K562 (cell line): ENCODE results near the gene CYB5R4. TPM values are rescaled to one million over a fixed set of nuclear protein-coding genes. Genes with fewer than 3 reads are reported as not detected.

Source experiments
- ATAC-seq: fragments of 200-7000 bp; cut with Tn5 transposase; 3 replicates; pipeline ENCODE4 v1.9.1; 2020; ENCODE audit warnings: moderate library complexity
- BruUV-seq: library from RNA; stranded (reverse); fragments of 400-500 nt; replicated peaks from 2 replicates; lab custom pipeline; 2021; lab: Mats Ljungman, UMichigan
- CTCF ChIA-PET: fragments of 300-600 bp; formaldehyde crosslinking; extraction: SDS; loops from one replicate; lab custom pipeline; 2021; ENCODE audit warnings: low intra/inter-chr PET ratio; lab: Yijun Ruan, JAX
- POLR2A ChIA-PET: fragments of 300-600, 350-650 bp; sonication (Branson Sonifier 250); formaldehyde crosslinking; extraction: SDS; loops from one replicate; lab custom pipeline; 2021; ENCODE audit warnings: antibody characterized with exemption, inconsistent platforms; lab: Yijun Ruan, JAX
- DNase-seq, 4 experiments: peaks; one replicate each; pipeline versions ENCODE4 v3.0.0 to v3.0.0-alpha.2; 2011 to 2018; ENCODE audit warnings: low spot score in 3 of 4, mixed read lengths in 3 of 4; ENCODE audit errors: extremely low read depth in 1 of 4
- FAIRE-seq: peaks from 2 replicates; lab custom pipeline; 2011; peaks lifted over from hg19 to GRCh38; lab: Jason Lieb, UNC
- H2AFZ ChIP-seq: 2 replicates; pipeline ENCODE4 v1.6.0; 2011; ENCODE audit warnings: low read depth, low read length, control low read depth, inconsistent platforms
- H3K27ac ChIP-seq: fragments of 200-600 bp; 3 replicates; pipeline ENCODE4 v1.8.0; 2011; ENCODE audit warnings: low read depth, mild to moderate bottlenecking, control low read depth, inconsistent platforms, low read length, moderate library complexity, mixed read lengths; ENCODE audit errors: extremely low read depth
- H3K27me3 ChIP-seq, 2 experiments: fragments of 300-600 bp in 1 of 2; 2 replicates in 1 of 2; 3 replicates in 1 of 2; pipeline versions ENCODE4 v1.6.0 to v1.8.0; 2011; ENCODE audit warnings: inconsistent platforms in 2 of 2, low read length in 2 of 2, mild to moderate bottlenecking in 1 of 2, mixed read lengths in 1 of 2, moderate library complexity in 1 of 2; ENCODE audit not compliant: control insufficient read depth in 2 of 2, insufficient read depth in 2 of 2
- H3K36me3 ChIP-seq: fragments of 300-600 bp; 3 replicates; pipeline ENCODE4 v1.8.0; 2011; ENCODE audit warnings: mild to moderate bottlenecking, low read length, inconsistent platforms; ENCODE audit not compliant: control insufficient read depth, insufficient read depth
- H3K4me1 ChIP-seq, 2 experiments: fragments of 200-600 bp in 1 of 2; replicated peaks in 1 of 2; 2 replicates in 1 of 2; 3 replicates in 1 of 2; pipeline versions ENCODE4 v1.5.1 to v1.8.0; 2011; ENCODE audit warnings: inconsistent platforms in 2 of 2, low read length in 2 of 2, mild to moderate bottlenecking in 1 of 2, mixed read lengths in 1 of 2, moderate library complexity in 1 of 2; ENCODE audit not compliant: control insufficient read depth in 2 of 2, insufficient read depth in 2 of 2
- H3K4me2 ChIP-seq: 2 replicates; pipeline ENCODE4 v1.6.1; 2011; ENCODE audit warnings: low read length, control low read depth, inconsistent platforms, mixed read lengths; ENCODE audit not compliant: insufficient read depth
- H3K4me3 ChIP-seq: fragments of 200-600 bp; sonication (generic), shearing (Covaris generic); 2 replicates; pipeline ENCODE4 v1.5.1; 2016; ENCODE audit warnings: control low read depth, inconsistent platforms
- H3K79me2 ChIP-seq: fragments of 200-600 bp; 3 replicates; pipeline ENCODE4 v1.8.0; 2011; ENCODE audit warnings: low read length, inconsistent platforms; ENCODE audit not compliant: control insufficient read depth, insufficient read depth
- H3K9ac ChIP-seq, 2 experiments: 2 replicates each; pipeline versions ENCODE4 v1.6.0 to v1.6.1; 2011; ENCODE audit warnings: low read depth in 2 of 2, low read length in 2 of 2, control low read depth in 1 of 2, inconsistent platforms in 1 of 2, mild to moderate bottlenecking in 1 of 2, mixed read lengths in 1 of 2; ENCODE audit not compliant: insufficient read depth in 1 of 2
- H3K9me1 ChIP-seq: one replicate; pipeline ENCODE4 v1.6.0; 2011; ENCODE audit warnings: inconsistent platforms, mild to moderate bottlenecking, low read length, moderate library complexity; ENCODE audit not compliant: control insufficient read depth, insufficient read depth
- H3K9me3 ChIP-seq: replicated peaks from 2 replicates; pipeline ENCODE4 v1.5.1; 2011; ENCODE audit warnings: low read depth, low read length, inconsistent platforms; ENCODE audit not compliant: control insufficient read depth, insufficient read depth
- H4K20me1 ChIP-seq: replicated peaks from 2 replicates; pipeline ENCODE4 v1.6.1; 2011; ENCODE audit warnings: low read length, inconsistent platforms, mixed read lengths; ENCODE audit not compliant: control insufficient read depth, insufficient read depth
- BHLHE40 ChIP-seq: IDR thresholded peaks from 2 replicates; pipeline ENCODE4 v1.6.1; 2011; ENCODE audit warnings: low read length, improper control_type of control experiment
- C11orf30 ChIP-seq: fragments of 450-650 bp; IDR thresholded peaks from 2 replicates; pipeline ENCODE4 v1.6.1; 2016; ENCODE audit warnings: low read depth, mild to moderate bottlenecking
- HIVEP1 ChIP-seq: fragments of 250-450 bp; sonication (Bioruptor Pico); IDR thresholded peaks from 2 replicates; pipeline ENCODE4 v1.4.0; 2020; ENCODE audit warnings: mild to moderate bottlenecking
- HNRNPK ChIP-seq: fragments of 200-400 bp; formaldehyde crosslinking; IDR thresholded peaks from one replicate; pipeline ENCODE4 v1.6.1; 2018; ENCODE audit warnings: mild to moderate bottlenecking, low read depth, low read length; ENCODE audit not compliant: poor library complexity, severe bottlenecking
- MAFF ChIP-seq: IDR thresholded peaks from 2 replicates; pipeline ENCODE4 v1.6.1; 2012; ENCODE audit warnings: low read length, improper control_type of control experiment
- MAFG ChIP-seq: fragments of 450-650 bp; conservative IDR thresholded peaks from 2 replicates; pipeline ENCODE4 v1.6.1; 2016; ENCODE audit warnings: missing genetic modification characterization, missing compliant biosample characterization
- MBD1 ChIP-seq: fragments of 250-450 bp; sonication (Bioruptor Pico); IDR thresholded peaks from 2 replicates; pipeline ENCODE4 v1.8.0; 2022; ENCODE audit warnings: inconsistent platforms
- MEF2A ChIP-seq: IDR thresholded peaks from 2 replicates; pipeline ENCODE4 v1.6.1; 2011; ENCODE audit warnings: low read depth, mild to moderate bottlenecking, low read length, moderate library complexity; ENCODE audit not compliant: control insufficient read depth
- PBX2 ChIP-seq, 2 experiments: IDR thresholded peaks in 1 of 2; conservative IDR thresholded peaks in 1 of 2; 2 replicates each; pipeline ENCODE4 v1.6.1; 2016; ENCODE audit warnings: low read depth in 2 of 2, mild to moderate bottlenecking in 1 of 2, missing compliant biosample characterization in 1 of 2, missing genetic modification characterization in 1 of 2, moderate library complexity in 1 of 2
- ZNF316 ChIP-seq: fragments of 450-650 bp; IDR thresholded peaks from 2 replicates; pipeline ENCODE4 v1.6.1; 2016
- WGBS: fragments of 100-300 bp; shearing (Covaris generic); methylation state at CpG from one replicate; pipeline ENCODE4 v1.1.6; 2016; ENCODE audit warnings: low coverage, mixed read lengths; ENCODE audit not compliant: insufficient coverage; ENCODE audit errors: missing lambda C conversion rate; 5-methylcytosine and 5-hydroxymethylcytosine counted together
- in situ Hi-C: fragments of 300-500 bp; cut with MboI; formaldehyde crosslinking; loops from 4 replicates; pipeline ENCODE4 v1.15.0; 2018; ENCODE audit warnings: inconsistent platforms, mixed read lengths
- intact Hi-C: fragments of 100-400 bp; cut with micrococcal nuclease; formaldehyde crosslinking; loops from 2 replicates; pipeline ENCODE4 v1.14.2; 2022
- polyA plus RNA-seq, 8 experiments: library from polyadenylated mRNA; depleted of rRNA in 4 of 8; stranded (reverse) in 5 of 8; unstranded in 3 of 8; fragments of >200 nt; fragmentation: Nextera tagmentation in 2 of 8; fragmentation: Illumina TruSeq in 1 of 8; extraction: Ambion mirVana in 2 of 8; extraction: Trizol in 1 of 8; gene quantifications; 2 replicates each; pipeline versions ENCODE4 v1.2.1 to v1.2.3, GENCODE V29; 2011 to 2014; ENCODE audit warnings: inconsistent platforms in 1 of 8, missing spikeins in 1 of 8
- total RNA-seq, 7 experiments: library from RNA; depleted of rRNA in 6 of 7; stranded (reverse); fragments of >200 nt in 6 of 7; fragmentation: Illumina TruSeq in 2 of 7; extraction: Trizol in 2 of 7; gene quantifications; 2 replicates each; pipeline versions ENCODE4 v1.2.1 to v1.2.3, GENCODE V29; 2011 to 2021; ENCODE audit warnings: low replicate concordance in 1 of 7

The CYB5R4 gene
- total and polyA plus RNA-seq, 9 of the 15 experiments (the other 6 are each of a cell fraction or from before 2014, with no cell fraction given), result 5.9 to 23.1 (median 19.0) TPM

- no peaks in the 10 kb centered on the region for H3K9me3 ChIP-seq
- BruUV-seq, result no TSS peak
- peaks cover 4 to 12% of the 10 kb centered on the region in 2 experiments; a peak in 3 of 5 replicates for H3K4me1 ChIP-seq
- intact Hi-C loops, result no loop called here
- H3K36me3 ChIP-seq, result no peaks in the 10 kb centered on the region
- in situ Hi-C loops, result no loop called here
- 20% methylated on average over 1 of the region's 1 CpG for WGBS
- H2AFZ ChIP-seq, result no peak overlapping the region
- ATAC-seq (no peak; the same call in 2 of the 3 replicates), FAIRE-seq (no peak), DNase-seq (peak in 1 of 4 experiments; percentile 30)
- H3K9ac ChIP-seq, result no peak overlapping the region
- H3K27ac ChIP-seq, result peak overlapping the region; percentile 18; the same call in 1 of the 3 replicates
- H3K79me2 ChIP-seq, result peaks cover 5% of the 10 kb centered on the region; the same call in 1 of the 3 replicates
- no peak overlapping the region for H3K4me2 ChIP-seq
- POLR2A ChIA-PET, result interaction anchor here (0.7 to 0.9 kb wide), 2 partner anchors 20 to 83 kb away, joined by 3 read pairs; no protein-coding TSS in a partner anchor
- no peak overlapping the region for H3K4me3 ChIP-seq
- H4K20me1 ChIP-seq, result no peaks in the 10 kb centered on the region
- CTCF ChIA-PET, result no interaction called here
- no peaks in the 10 kb centered on the region for H3K9me1 ChIP-seq
- H3K27me3 ChIP-seq, result no peaks in the 10 kb centered on the region
- TF ChIP-seq MBD1 (CRISPR knock-in tag) (no peak), HIVEP1 (CRISPR knock-in tag) (no peak), MAFG (tag) (peak; percentile 67), HNRNPK (no peak), BHLHE40 (no peak), ZNF316 (peak; percentile 81), C11orf30 (peak; percentile 69), PBX2 (CRISPR knock-in tag; IDR thresholded peaks at IDR 0.05; ENCODE audit: low read depth) (no peak), PBX2 (tag; conservative IDR thresholded peaks at IDR 0.05; ENCODE audit: low read depth) (0 out of 2 replicates have a peak, but pooled peaks have one; percentile 20), MEF2A (no peak), MAFF (peak; percentile 38; the same call in 1 of the 2 replicates)
Measured at GRCh38 chr6:83914953-83915352, 55.5 kb downstream of the CYB5R4 start.
